ENCODE results near the gene APBA1. TPM values are rescaled to one million over a fixed set of nuclear protein-coding genes. Genes with fewer than 3 reads are reported as not detected.

The APBA1 gene
- 0.91 and 1.6 TPM in 2 replicates for total RNA-seq

GRCh38 chr9:69671879-69672595 is at the start of gene APBA1:
TSS of gene APBA1 (minus strand) at chr9:69672371.

Other genes with a start within 250 kb of the APBA1 start
- 41.6 and 62.6 TPM in 2 replicates for gene PTAR1, start 87.6 kb upstream of the APBA1 start, total RNA-seq
- gene CFAP95, start 148.4 kb upstream of the APBA1 start, total RNA-seq = not detected in 2 replicates

All from epithelial cell of umbilical artery (primary cell).